ENCODE data around the gene MCAT.

MCAT gene

GRCh38 chr22:43186272-43187170, 43.3 kb upstream of the MCAT start, which contains the start of gene TTLL12:
TTLL12 (minus strand) TSS chr22:43187134; CDS start chr22:43187069, 65 bp downstream.
- H3K27me3 ChIP-seq (replicated peaks; ENCODE audit: control insufficient read depth, insufficient read depth, low read length) = no peaks in the 10 kb centered on the region
- H3K4me3 ChIP-seq (replicated peaks; ENCODE audit: low read depth, low read length) = peak within 1 kb of the TSS; percentile 80
- TF ChIP-seq, protein P1, sequence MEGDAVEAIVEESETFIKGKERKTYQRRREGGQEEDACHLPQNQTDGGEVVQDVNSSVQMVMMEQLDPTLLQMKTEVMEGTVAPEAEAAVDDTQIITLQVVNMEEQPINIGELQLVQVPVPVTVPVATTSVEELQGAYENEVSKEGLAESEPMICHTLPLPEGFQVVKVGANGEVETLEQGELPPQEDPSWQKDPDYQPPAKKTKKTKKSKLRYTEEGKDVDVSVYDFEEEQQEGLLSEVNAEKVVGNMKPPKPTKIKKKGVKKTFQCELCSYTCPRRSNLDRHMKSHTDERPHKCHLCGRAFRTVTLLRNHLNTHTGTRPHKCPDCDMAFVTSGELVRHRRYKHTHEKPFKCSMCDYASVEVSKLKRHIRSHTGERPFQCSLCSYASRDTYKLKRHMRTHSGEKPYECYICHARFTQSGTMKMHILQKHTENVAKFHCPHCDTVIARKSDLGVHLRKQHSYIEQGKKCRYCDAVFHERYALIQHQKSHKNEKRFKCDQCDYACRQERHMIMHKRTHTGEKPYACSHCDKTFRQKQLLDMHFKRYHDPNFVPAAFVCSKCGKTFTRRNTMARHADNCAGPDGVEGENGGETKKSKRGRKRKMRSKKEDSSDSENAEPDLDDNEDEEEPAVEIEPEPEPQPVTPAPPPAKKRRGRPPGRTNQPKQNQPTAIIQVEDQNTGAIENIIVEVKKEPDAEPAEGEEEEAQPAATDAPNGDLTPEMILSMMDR (IDR thresholded peaks at IDR 0.05; ENCODE audit: insufficient read depth, low read length, poor library complexity, severe bottlenecking) = no peak
- H3K36me3 ChIP-seq (ENCODE audit: control insufficient read depth, insufficient read depth, low read length) = peaks cover 7% of the 10 kb centered on the region
- peak; percentile 71 for DNase-seq (ENCODE audit: extremely low read depth, insufficient read length)

DNA sequence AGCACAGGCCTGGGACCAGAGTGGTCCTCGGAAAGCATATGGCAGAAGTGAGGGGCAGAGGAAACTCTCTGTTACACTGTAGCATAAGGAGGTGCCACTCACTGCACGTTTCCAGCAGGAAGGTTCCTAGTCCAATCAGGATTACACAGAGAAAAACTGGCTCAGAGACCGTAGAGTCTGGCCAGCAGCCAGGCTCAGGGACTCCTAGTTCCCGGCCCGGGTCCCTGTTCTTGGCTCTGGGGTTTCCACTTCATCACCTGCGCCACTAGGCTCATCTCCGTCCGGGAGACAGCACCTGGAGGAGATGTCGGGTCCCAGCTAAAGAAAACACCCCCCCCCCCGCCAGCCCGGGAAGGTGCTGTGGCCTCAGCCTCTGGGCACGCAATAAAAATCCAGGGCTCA, 42.7 kb upstream of the MCAT start:
- Histone ChIP-seq H3K4me3 (replicated peaks; ENCODE audit: low read depth, low read length) (peak overlapping the region; percentile 80), H3K27me3 (replicated peaks; ENCODE audit: control insufficient read depth, insufficient read depth, low read length) (no peaks in the 10 kb centered on the region), H3K36me3 (ENCODE audit: control insufficient read depth, insufficient read depth, low read length) (peaks cover 7% of the 10 kb centered on the region)
- no peak for DNase-seq (ENCODE audit: extremely low read depth, insufficient read length)
- TF ChIP-seq, protein P1 (IDR thresholded peaks at IDR 0.05; ENCODE audit: insufficient read depth, low read length, poor library complexity, severe bottlenecking) = no peak

GRCh38 chr22:43183496-43184277, 40.5 kb upstream of the MCAT start:
- no peak overlapping the region for H3K4me3 ChIP-seq (replicated peaks; ENCODE audit: low read depth, low read length)
- TF ChIP-seq, protein P1 (IDR thresholded peaks at IDR 0.05; ENCODE audit: insufficient read depth, low read length, poor library complexity, severe bottlenecking) = no peak
- no peaks in the 10 kb centered on the region for H3K27me3 ChIP-seq (replicated peaks; ENCODE audit: control insufficient read depth, insufficient read depth, low read length)
- peaks cover 21% of the 10 kb centered on the region for H3K36me3 ChIP-seq (ENCODE audit: control insufficient read depth, insufficient read depth, low read length)
- DNase-seq (ENCODE audit: extremely low read depth, insufficient read length) = no peak

DNA sequence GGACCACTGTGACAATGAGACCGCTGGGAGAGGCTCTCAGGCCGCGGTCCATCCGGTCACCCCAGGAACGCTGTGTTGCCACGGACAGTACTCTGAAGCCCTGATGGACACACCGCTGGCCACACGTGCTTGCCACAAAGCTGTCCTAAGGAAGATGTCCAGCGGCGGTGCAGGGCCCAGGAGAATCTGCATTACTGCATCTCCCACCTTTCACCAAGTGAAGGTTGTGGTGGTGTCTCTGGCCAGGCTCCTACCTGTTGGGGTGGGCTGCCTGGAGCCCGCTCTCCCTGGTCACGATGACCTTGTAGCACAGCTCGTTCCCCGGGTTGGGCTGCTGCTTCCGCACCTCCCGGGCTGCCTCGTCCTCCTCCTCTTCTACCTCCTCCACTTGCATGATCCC, 39.5 kb upstream of the MCAT start:
- no peak for DNase-seq (ENCODE audit: extremely low read depth, insufficient read length)
- Histone ChIP-seq H3K4me3 (replicated peaks; ENCODE audit: low read depth, low read length) (no peak overlapping the region), H3K27me3 (replicated peaks; ENCODE audit: control insufficient read depth, insufficient read depth, low read length) (no peaks in the 10 kb centered on the region), H3K36me3 (ENCODE audit: control insufficient read depth, insufficient read depth, low read length) (peaks cover 21% of the 10 kb centered on the region)
- TF ChIP-seq, protein P1 (IDR thresholded peaks at IDR 0.05; ENCODE audit: insufficient read depth, low read length, poor library complexity, severe bottlenecking) = no peak

DNA sequence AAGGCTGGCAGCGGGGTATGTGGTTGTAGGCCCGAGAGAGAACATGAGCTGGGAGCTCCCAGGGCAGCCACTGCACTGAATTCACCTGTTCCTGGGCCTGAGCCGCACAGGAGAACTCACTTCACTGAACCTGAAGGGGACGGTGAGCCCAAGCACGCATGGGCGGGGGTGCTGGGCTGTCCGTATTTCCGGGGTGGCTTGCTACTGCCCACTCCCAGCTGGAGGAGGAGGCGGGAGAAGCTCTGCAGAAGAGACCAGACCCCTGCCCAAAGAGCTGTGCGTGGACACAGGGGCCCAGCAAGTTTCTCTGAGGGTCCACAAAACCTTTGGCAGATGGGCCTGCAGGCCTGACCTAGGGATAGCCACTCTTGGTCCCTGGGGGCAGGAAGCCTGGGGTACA, 38.9 kb upstream of the MCAT start:
- H3K27me3 ChIP-seq (replicated peaks; ENCODE audit: control insufficient read depth, insufficient read depth, low read length) = no peaks in the 10 kb centered on the region
- H3K4me3 ChIP-seq (replicated peaks; ENCODE audit: low read depth, low read length) = no peak overlapping the region
- no peak for DNase-seq (ENCODE audit: extremely low read depth, insufficient read length)
- peaks cover 21% of the 10 kb centered on the region for H3K36me3 ChIP-seq (ENCODE audit: control insufficient read depth, insufficient read depth, low read length)
- TF ChIP-seq, protein P1 (IDR thresholded peaks at IDR 0.05; ENCODE audit: insufficient read depth, low read length, poor library complexity, severe bottlenecking) = no peak

All from GM06990 (cell line).